Measurements from ENCODE around the gene CCDC178.

Gene CCDC178

GRCh38 chr18:32922951-32923430, 517.5 kb downstream of the CCDC178 start:
- in situ Hi-C loops (cut with HindIII; ENCODE audit: low sequenced_read_pairs): no loop called here

DNA sequence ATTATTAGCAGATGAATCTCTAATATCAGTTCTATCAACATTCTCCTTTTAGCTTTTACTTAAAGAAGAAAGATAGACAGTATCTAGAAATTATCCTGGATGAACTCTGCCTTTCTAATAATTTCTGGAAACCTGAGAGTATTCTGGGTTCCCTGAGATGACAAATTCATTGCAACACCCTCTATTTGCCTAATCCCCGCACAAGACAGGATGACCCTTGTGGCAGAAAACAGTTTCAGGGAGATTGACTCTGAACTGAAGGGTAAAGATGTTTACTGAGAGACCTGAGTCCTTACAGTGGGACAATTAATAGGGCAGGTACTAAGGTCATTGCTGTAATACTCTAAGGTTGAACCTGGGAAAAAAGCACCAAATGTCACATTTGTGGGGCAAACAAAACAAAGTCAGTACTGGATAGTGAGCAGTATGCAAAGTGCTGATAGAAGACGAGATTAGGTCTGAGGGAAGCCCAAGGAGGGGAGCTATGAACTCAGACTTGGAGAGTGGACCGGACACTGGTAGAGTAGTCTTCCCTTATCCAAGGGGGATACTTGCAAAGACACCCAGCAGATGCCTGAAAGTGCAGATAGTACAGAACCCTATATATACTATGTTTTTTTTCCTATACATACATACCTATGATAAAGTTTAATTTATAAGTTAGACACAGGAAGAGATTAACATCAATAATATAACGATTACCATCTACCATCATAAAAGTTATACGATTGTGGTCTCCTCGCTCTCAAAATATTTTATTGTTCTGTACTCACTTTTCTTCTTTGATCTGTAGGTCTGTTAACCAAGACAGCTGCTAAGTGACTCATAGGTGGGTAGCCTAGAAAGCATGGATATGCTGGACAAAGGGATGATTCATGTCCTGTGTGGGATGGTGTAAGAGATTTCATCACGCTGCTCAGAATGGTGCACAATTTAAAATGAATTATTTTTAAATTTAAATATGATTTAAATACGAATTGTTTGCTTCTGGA, 519.4 kb downstream of the CCDC178 start:
- in situ Hi-C loops (cut with HindIII; ENCODE audit: low sequenced_read_pairs): no loop called here

- in situ Hi-C loops (cut with HindIII; ENCODE audit: low sequenced_read_pairs): no loop called here
Observed at GRCh38 chr18:32919799-32920198, 520.7 kb downstream of the CCDC178 start.

GRCh38 chr18:32918692-32919250, 521.8 kb downstream of the CCDC178 start:
- in situ Hi-C loops (cut with HindIII; ENCODE audit: low sequenced_read_pairs): no loop called here

DNA sequence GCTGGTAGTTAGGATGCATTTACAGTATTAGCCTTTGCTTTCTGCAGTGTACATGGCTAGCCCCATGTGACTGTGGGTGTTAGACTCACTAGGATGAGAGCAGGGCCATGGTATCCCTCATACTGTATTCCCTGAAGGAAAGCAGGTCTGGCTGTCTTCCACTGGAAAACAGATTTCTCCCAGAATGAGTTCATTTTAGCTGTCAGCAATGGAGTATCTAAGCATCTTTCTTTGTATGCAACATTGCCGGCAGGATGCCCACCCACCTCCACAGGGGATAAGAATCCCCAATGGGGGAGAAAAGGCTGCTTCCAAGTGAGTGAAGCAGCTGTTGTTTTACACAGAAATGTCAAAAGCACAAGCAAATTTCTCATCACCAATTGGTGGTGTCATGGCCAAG, 525.0 kb downstream of the CCDC178 start:
- in situ Hi-C loops (cut with HindIII; ENCODE audit: low sequenced_read_pairs): no loop called here

DNA sequence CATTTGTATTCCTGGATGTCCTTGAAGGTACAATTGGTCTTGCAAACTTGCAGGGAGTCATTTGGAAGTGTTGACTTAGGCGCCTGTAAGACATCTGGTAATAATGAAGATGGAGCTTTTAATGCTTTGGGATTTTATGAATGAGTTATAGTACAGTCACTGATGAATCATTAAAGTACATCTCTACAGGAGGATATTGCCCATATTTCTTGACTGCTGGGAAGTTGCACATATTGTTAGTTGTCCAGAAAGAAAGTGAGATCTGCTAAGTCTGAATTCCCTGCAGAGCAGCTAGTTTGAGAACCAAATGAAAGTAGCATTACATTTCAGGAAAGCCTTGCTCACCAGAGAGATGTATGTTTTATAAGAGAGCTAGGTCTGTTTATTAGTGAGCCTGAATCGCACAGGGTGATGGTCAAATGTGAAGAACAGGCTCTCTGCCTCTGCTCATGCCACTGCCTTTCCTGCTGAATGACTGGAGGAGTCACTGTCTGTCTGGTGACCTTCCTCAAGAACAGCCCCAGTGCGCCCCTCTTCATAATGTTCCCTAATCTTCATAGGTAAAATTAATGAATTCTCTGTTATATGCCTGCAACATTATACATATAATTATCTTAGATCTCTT, 528.7 kb downstream of the CCDC178 start:
- in situ Hi-C loops (cut with HindIII; ENCODE audit: low sequenced_read_pairs): no loop called here

DNA sequence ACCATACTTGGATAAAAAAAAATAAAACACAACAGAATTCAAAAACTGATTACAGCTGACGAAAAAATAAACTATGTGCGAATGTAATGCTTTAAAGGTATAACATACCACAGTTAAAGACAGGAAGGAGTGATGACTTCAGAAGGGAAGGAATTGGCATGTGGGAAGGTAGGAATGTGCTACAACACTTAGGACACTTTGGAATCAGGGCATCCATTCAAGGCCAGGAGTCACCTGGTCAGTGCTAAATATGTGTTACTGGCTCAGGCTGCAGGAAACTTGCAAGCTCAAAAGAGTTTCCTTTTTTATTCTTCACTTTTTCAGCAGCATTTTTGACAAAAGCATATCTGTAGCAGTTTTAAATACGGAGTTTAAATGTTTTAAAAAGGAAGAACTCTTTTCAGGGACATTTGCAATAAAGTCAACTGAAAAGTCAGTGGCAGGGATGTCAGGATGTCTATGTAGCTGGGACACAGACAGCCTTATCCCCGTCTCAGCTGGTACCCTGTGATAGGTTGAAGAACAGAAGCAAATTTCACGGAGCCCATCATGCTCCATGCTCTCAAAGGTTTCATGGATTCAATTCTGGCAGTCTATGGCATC, 529.7 kb downstream of the CCDC178 start:
- in situ Hi-C loops (cut with HindIII; ENCODE audit: low sequenced_read_pairs): no loop called here

DNA sequence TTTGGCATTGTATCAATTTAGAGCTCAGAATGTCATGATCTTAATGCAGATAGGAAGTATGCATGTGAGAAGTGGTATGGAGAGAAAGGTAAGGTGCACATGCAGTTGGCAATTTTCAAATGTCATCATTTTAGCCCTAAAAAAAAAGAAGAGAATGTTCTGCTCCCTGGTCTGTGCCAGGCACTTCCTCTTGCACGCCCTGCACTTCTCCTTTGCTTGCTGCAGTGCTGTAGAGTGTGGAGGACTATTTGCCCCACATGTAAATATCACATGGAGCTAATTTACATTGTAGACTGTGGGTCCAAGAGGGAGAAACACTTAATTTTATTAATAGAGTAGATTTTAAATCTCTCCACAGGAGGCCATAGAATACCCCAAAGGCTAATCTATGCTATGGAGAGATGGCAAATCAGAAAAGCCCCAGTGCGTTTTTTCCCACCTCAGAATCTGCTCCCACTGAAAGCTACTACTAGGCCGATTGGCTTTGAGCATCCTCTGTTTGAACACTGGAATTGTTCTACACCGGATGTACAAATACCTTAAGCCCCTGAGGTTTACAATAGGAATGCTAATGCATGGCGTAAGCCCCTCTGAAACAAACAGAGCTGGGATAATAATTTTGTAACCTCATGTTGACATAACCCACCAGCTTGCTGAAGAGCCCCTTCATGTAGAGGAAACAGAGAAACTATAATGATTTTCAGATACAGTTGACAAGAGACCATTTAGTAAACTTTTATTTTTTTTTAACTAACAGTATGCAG, 530.5 kb downstream of the CCDC178 start:
- in situ Hi-C loops (cut with HindIII; ENCODE audit: low sequenced_read_pairs): no loop called here

GRCh38 chr18:32908424-32908805, 532.1 kb downstream of the CCDC178 start:
- in situ Hi-C loops (cut with HindIII; ENCODE audit: low sequenced_read_pairs): no loop called here

- in situ Hi-C loops (cut with HindIII; ENCODE audit: low sequenced_read_pairs): no loop called here
Observed at GRCh38 chr18:32907648-32908423, 532.7 kb downstream of the CCDC178 start.

DNA sequence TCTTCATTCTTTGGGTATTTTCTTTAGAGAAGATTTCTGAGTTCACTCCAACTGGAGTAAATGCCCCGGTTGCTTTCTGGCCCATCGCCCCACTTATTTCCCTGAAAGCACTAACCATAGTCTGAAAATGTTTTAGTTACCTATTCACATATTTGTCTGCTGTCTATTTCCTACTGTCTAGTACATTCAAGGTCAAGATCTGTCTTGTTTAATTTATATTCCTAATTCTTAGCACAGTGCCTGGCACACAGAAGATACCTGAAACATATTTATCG, 533.3 kb downstream of the CCDC178 start:
- in situ Hi-C loops (cut with HindIII; ENCODE audit: low sequenced_read_pairs): no loop called here

DNA sequence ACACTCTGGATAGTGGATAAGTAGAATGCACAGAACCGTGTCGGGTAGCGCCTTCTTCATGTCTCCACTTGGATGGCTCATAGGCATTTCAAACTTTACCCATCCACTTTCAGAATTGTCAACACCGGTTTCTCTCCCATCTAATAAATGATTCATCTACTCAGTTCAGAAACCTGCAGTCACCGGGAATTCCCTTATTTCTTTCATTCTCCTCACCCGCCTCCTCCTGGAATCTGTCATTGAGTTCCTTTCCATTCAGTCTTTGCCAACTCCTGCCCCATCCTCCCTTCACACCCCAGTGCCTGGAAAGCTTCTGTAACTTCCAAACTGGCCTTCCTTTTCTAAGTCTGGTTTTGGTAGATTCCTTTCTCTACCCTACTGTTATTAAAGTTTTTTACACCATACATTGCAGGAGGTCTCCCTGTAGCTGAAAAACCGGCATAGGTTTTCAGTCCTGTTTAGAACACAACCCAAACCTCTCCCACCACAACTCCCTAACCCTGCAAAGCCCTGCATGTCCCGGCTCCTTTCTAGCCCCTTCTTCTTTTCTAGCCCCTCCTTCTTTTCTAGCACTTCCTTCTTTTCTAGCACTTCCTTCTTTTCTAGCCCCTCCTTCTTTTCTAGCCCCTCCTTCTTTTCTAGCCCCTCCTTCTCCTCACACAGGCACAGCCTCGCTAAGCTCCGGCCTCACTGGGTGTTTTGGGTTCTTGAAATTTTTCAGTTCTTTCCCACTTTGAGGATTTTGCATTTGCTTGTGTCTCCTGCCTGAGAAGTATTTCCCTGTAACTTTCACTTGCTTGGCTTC, 533.8 kb downstream of the CCDC178 start:
- in situ Hi-C loops (cut with HindIII; ENCODE audit: low sequenced_read_pairs): no loop called here

- in situ Hi-C loops (cut with HindIII; ENCODE audit: low sequenced_read_pairs): no loop called here
Observed at GRCh38 chr18:32905651-32906050, 534.9 kb downstream of the CCDC178 start.

- in situ Hi-C loops (cut with HindIII; ENCODE audit: low sequenced_read_pairs): no loop called here
Observed at GRCh38 chr18:32902568-32903330, 537.8 kb downstream of the CCDC178 start.

DNA sequence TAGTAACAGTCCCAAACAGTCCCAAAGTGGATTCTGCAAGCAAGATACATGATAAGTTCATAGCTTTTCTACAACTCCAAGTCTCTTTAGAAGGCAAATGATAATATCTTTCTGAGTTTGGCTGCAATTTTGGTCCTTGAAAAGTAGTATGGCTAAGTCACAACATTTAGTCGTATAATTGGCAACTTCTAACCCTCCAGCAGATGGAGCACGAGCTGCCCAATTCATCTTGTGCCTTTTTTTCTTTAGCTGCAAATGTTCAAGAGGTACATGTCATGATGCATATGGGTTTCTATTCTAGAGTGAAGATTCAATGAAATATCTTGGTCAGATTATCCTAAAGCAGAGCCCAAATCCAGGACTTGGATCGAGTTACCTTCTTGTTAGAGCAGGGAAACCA, 540.7 kb downstream of the CCDC178 start:
- in situ Hi-C loops (cut with HindIII; ENCODE audit: low sequenced_read_pairs): no loop called here

GRCh38 chr18:32896776-32897547, 543.6 kb downstream of the CCDC178 start:
- in situ Hi-C loops (cut with HindIII; ENCODE audit: low sequenced_read_pairs): no loop called here

DNA sequence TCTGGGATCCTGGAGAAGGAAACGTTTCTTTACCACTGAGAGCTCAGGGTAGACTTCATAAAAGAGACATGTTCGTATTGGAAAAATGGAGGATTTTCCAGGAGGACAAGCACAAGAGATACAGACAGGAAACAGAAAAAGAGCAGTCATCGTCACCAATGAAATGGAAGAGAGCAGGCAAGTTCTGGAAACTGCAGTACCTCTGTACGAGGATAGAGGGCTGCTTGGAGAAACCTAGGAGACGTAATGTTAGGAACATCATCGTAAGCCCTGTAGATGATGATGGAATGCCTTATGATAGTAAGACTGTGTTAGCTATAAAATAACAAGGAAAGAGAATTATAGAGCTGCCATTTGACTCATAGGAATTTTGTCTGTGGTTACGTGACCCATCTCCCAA, 546.6 kb downstream of the CCDC178 start:
- in situ Hi-C loops (cut with HindIII; ENCODE audit: low sequenced_read_pairs): no loop called here

GRCh38 chr18:32891797-32892196, 548.7 kb downstream of the CCDC178 start:
- in situ Hi-C loops (cut with HindIII; ENCODE audit: low sequenced_read_pairs): no loop called here
